ENCODE measurements around the gene SLCO2A1. TPM values are rescaled to one million over a fixed set of nuclear protein-coding genes. Genes with fewer than 3 reads are reported as not detected.

The SLCO2A1 gene
- total RNA-seq, 4 donors from 2014 or later = 6.1 to 54.2 (median 33.1) TPM

DNA sequence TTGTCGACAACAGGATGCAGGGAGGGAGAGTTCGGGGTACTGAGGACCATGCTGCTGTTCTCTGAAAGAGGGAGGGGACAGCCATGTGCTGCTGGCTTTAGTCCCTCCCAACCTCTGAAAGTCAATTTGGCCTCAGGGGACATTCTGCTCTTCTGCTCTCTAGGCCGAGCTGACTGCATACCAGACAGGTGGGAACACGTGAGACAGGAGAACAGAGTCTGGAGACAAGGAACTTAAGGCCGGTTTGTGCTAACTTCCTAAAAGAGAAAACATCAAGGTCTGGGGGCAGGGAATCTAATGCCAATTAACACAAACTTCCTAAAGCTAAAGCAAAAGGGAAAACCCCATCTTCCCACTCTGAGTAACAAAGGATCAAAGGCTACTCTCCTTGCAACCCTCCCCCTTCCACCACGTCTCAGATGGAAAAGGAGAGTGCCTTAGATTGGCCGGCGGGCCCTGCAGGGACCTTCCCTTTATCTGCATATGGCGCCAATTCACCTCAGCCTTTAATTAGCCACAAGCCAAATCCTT lies 41.0 kb downstream of the SLCO2A1 start:
- DNase-seq (ENCODE audit: low spot score) (no peak), ATAC-seq (ENCODE audit: low FRiP score) (no peak)
- TF ChIP-seq, protein P1, sequence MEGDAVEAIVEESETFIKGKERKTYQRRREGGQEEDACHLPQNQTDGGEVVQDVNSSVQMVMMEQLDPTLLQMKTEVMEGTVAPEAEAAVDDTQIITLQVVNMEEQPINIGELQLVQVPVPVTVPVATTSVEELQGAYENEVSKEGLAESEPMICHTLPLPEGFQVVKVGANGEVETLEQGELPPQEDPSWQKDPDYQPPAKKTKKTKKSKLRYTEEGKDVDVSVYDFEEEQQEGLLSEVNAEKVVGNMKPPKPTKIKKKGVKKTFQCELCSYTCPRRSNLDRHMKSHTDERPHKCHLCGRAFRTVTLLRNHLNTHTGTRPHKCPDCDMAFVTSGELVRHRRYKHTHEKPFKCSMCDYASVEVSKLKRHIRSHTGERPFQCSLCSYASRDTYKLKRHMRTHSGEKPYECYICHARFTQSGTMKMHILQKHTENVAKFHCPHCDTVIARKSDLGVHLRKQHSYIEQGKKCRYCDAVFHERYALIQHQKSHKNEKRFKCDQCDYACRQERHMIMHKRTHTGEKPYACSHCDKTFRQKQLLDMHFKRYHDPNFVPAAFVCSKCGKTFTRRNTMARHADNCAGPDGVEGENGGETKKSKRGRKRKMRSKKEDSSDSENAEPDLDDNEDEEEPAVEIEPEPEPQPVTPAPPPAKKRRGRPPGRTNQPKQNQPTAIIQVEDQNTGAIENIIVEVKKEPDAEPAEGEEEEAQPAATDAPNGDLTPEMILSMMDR (IDR thresholded peaks at IDR 0.05) = no peak

GRCh38 chr3:133987948-133988484 lies 41.7 kb downstream of the SLCO2A1 start:
- TF ChIP-seq, protein P1 (IDR thresholded peaks at IDR 0.05) = no peak
- no peak for DNase-seq (ENCODE audit: low spot score)
- no peak for ATAC-seq (ENCODE audit: low FRiP score)

DNA sequence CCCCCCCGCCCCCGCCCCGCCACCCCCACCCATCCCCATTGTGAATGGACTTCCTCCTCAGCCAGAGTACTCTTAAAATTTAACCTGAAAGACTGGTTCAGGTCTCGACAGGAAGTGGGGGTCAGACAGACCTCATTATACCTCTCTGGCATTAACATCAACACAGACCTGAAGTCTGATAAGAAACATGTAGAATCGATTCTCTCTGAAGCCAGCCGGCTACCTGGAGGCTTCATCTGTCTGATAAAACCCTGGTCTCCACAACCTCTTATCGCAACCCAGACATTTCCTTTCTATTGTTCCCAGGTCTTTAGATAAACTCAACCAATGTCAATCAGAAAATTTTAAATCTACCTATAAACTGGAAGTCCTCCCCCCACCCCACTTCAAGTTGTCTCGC lies 42.6 kb downstream of the SLCO2A1 start:
- TF ChIP-seq, protein P1 (IDR thresholded peaks at IDR 0.05) = no peak
- ATAC-seq (ENCODE audit: low FRiP score) = no peak
- no peak for DNase-seq (ENCODE audit: low spot score)

DNA sequence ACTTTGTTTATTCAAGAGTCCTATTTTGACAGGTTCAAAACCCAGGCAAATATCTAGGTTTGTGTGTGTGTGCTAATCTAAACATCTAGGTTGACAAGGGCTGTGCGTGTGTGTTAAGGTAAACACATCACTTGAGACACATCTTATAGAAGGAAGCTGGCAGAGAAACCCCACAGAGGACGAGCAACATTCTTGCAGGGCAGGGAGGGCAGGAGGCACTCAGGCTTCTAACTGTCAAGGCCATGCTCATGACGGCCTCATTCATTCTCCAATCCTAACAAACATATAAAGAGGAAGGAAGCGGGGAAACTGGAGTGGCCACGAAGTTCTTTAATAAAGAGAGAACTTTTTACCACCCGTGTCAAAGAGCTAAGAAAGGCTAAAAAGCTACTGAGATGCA lies 43.4 kb downstream of the SLCO2A1 start:
- DNase-seq (ENCODE audit: low spot score) = no peak
- no peak for ATAC-seq (ENCODE audit: low FRiP score)
- TF ChIP-seq, protein P1 (IDR thresholded peaks at IDR 0.05) = no peak

DNA sequence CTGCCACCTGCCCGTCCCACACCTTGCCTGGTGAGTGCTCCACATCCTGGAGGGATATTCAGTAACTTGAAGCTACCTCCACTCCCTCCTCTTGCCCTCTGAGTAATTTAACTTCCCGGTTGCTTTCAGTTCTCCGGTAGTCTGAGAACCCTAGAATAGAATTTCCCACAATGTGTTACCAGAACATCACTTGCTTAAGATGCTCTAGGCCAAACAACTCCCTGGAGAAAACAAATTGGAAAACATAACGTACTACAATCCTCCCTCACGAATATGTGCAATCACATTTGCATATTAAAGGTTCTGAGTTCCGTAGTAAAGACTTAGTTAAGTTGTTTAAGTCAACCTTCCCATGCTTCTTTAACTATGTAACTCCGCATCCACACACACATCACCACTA lies 44.8 kb downstream of the SLCO2A1 start:
- DNase-seq (ENCODE audit: low spot score) = no peak

DNA sequence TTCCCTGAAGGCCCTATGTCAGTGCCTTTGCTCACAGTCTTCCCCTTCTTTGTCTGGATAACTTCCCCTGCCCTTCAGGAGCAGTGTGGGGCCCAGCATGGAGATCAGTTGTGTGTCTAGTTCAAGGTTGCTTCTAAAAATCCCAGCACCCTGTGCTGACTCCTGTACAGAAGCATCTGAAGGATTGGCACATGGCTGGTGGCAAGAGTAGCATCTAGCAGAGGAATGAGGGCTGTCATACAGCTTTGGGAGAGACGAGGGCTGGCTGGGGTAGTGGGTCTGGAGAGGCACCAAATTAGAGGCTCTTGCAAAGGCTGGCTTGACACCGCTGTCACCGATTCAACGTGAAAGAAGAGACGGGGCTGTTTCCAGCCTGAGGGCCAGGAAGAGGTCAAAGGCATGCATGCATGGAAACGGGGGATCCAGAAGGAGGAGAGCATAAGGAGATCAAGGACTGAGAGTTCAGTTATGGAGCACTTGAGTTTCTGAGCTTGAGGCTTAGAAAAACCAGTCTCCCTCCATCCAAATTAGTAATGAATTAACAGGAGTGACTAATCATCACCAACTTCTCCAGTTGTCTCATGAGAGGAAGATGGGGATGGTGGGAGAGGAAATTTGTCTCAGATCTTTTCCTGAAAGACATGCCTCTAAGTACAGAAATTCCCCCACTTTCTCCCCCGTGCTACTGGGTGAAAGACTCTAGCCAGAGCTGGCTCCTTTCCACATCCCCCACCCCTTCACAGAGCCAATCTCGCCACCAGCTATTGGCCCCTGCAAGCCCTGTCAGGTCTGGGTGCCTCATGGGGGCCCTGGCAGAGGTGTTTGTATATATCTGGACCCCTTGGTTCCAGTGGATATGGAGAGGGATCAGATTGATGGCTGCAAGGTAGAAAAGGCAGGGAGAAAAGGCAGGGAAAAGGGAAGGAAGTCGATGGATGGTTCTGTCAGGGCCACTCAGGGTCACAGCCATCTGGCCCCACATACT lies 45.9 kb downstream of the SLCO2A1 start:
- ATAC-seq (ENCODE audit: low FRiP score) (no peak), DNase-seq (ENCODE audit: low spot score) (no peak)
- TF ChIP-seq, protein P1 (IDR thresholded peaks at IDR 0.05) = no peak

More for the DNA sequence above, 44.8 kb downstream of the SLCO2A1 start:
- TF ChIP-seq, protein P1 (IDR thresholded peaks at IDR 0.05) = no peak
- ATAC-seq (ENCODE audit: low FRiP score) = no peak

Measured in omental fat pad (tissue), 4 donors.